ENCODE results near the gene IQSEC3.

DNA sequence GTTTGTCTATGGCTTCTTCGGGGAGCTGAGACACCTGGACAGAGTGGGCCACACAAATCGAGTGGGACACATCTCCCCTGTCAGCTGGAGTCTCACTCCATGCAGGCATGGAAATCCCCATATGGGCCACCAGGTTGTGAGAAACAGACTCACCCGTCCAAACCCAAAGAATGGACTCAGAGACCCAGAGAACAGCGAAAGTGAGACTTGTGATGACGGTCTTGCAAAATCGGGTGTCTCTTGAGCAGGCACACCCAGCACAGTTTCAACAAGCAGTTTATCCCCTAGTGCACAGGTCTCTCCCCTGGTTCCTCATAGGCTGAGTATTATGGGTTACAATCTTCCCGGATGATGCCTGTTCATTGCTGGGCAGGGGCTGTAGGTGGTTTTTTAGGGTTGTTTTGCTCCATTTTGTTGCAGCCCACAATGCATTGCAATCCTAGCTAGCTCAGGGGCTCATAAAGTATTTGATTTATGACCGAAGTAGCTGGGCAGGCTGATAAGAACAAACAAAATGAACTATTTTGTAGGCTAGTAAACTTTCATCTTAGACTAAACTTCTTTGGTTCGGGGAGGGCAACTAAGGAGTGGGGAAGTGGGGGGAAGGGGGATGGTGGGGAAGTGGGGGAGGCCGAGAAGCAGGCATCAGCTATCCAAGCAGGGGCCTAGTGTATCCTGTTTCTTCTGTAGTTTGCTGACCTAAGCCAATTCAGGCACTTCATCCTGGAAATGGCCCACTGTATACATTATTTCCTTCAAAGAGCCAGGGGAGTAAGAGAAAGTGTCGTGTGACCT lies 45.3 kb downstream of the IQSEC3 start:
- TF ChIP-seq, protein P1, sequence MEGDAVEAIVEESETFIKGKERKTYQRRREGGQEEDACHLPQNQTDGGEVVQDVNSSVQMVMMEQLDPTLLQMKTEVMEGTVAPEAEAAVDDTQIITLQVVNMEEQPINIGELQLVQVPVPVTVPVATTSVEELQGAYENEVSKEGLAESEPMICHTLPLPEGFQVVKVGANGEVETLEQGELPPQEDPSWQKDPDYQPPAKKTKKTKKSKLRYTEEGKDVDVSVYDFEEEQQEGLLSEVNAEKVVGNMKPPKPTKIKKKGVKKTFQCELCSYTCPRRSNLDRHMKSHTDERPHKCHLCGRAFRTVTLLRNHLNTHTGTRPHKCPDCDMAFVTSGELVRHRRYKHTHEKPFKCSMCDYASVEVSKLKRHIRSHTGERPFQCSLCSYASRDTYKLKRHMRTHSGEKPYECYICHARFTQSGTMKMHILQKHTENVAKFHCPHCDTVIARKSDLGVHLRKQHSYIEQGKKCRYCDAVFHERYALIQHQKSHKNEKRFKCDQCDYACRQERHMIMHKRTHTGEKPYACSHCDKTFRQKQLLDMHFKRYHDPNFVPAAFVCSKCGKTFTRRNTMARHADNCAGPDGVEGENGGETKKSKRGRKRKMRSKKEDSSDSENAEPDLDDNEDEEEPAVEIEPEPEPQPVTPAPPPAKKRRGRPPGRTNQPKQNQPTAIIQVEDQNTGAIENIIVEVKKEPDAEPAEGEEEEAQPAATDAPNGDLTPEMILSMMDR (conservative IDR thresholded peaks at IDR 0.05; ENCODE audit: low read depth, low read length), result no peak
- TF ChIP-seq EZH2 (IDR thresholded peaks at IDR 0.05; ENCODE audit: borderline replicate concordance, low read depth, low read length, poor library complexity, severe bottlenecking), result no peak

All from A673 (cell line).